IMR-90 (cell line): ENCODE measurements around the gene C19orf53.

ENCODE experiments used
- BHLHE40 ChIP-seq: fragments of 150-350 bp; IDR thresholded peaks from 2 replicates; pipeline ENCODE4 v1.6.1; 2016; ENCODE audit warnings: mild to moderate bottlenecking, low read depth, low read length
- POLR2A ChIP-seq: IDR thresholded peaks from 2 replicates; pipeline ENCODE4 v1.6.1; 2012; ENCODE audit warnings: mild to moderate bottlenecking, low read depth, low read length
- RAD21 ChIP-seq: IDR thresholded peaks from 2 replicates; pipeline ENCODE4 v1.6.1; 2012; ENCODE audit warnings: low read length, improper control_type of control experiment
- TF ChIP-seq, protein P1 (sequence below): conservative IDR thresholded peaks from 2 replicates; pipeline ENCODE4 v1.5.1; 2012; ENCODE audit warnings: mild to moderate bottlenecking, low read depth, low read length, improper control_type of control experiment
- TF ChIP-seq, protein P2 (sequence below): fragments of 150-350 bp; IDR thresholded peaks from 2 replicates; pipeline ENCODE4 v1.6.1; 2017; ENCODE audit warnings: mild to moderate bottlenecking, antibody characterized with exemption, low read length, low read depth

DNA sequence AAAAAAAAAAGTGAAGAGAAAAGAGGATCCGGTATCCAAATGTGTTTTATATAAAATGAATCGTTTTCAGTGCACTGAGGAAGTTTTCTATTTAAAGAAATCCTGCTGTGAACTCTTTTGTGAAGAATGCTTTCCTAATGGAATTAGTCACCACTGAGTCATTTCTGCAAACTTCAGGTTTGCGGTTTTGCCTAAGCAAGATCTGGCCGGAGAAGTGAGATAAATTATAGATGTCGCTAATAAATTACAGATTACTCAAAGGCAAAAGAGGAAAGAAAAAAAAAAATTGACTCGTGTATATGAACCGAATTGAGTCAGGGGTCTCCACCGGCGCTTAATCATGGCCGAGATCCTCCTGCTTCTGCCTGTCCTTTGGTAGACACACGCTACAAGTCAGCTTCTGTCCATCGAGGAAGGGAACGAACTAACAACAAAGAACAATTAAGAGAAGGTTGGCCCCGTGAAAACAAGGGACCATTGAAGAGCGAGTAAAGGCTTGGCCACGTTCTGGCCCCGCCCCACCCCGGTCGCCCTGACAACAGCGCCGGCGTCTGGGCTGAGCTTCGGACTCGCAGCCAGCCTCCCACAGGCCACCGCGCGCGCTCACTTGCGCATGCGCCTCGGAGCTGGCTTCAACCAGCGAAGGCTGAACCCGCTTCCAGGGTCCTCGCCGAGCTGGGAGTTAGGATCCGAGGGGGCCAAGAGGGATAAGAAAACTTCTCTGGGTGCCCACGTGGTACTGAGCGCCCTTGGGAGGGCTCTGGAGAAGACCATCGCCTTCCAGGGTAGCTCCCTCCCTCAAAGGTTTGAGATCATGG lies 42.9 kb upstream of the C19orf53 start:
- TF ChIP-seq, protein P1, sequence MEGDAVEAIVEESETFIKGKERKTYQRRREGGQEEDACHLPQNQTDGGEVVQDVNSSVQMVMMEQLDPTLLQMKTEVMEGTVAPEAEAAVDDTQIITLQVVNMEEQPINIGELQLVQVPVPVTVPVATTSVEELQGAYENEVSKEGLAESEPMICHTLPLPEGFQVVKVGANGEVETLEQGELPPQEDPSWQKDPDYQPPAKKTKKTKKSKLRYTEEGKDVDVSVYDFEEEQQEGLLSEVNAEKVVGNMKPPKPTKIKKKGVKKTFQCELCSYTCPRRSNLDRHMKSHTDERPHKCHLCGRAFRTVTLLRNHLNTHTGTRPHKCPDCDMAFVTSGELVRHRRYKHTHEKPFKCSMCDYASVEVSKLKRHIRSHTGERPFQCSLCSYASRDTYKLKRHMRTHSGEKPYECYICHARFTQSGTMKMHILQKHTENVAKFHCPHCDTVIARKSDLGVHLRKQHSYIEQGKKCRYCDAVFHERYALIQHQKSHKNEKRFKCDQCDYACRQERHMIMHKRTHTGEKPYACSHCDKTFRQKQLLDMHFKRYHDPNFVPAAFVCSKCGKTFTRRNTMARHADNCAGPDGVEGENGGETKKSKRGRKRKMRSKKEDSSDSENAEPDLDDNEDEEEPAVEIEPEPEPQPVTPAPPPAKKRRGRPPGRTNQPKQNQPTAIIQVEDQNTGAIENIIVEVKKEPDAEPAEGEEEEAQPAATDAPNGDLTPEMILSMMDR: no peak
- TF ChIP-seq RAD21 (no peak), POLR2A (peak; percentile 62; the same call in 1 of the 2 replicates), BHLHE40 (peak; percentile 30; the same call in 1 of the 2 replicates)
- TF ChIP-seq, protein P2, sequence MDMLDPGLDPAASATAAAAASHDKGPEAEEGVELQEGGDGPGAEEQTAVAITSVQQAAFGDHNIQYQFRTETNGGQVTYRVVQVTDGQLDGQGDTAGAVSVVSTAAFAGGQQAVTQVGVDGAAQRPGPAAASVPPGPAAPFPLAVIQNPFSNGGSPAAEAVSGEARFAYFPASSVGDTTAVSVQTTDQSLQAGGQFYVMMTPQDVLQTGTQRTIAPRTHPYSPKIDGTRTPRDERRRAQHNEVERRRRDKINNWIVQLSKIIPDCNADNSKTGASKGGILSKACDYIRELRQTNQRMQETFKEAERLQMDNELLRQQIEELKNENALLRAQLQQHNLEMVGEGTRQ: no peak
